IMR-90 (cell line): ENCODE measurements around the gene CCDC88A. TPM values are rescaled to one million over a fixed set of nuclear protein-coding genes. Genes with fewer than 3 reads are reported as not detected.

ENCODE experiments used
- ATAC-seq: fragments of 200-7000 bp; cut with Tn5 transposase; 2 replicates; pipeline ENCODE4 v1.9.1; 2020; ENCODE audit warnings: low read depth, mild to moderate bottlenecking, moderate library complexity
- BruUV-seq: library from RNA; stranded (reverse); fragments of 400-500 nt; replicated peaks from 2 replicates; lab custom pipeline; 2021; lab: Mats Ljungman, UMichigan
- CTCF ChIA-PET: fragments of 300-600 bp; formaldehyde crosslinking; extraction: SDS; loops from one replicate; lab custom pipeline; 2021; ENCODE audit warnings: antibody characterized with exemption; lab: Yijun Ruan, JAX
- POLR2A ChIA-PET: fragments of 300-600 bp; sonication (Branson Sonifier 250); formaldehyde crosslinking; loops from one replicate; lab custom pipeline; 2022; ENCODE audit warnings: antibody characterized with exemption; ENCODE audit not compliant: unreplicated experiment; lab: Charles Lee
- DNase-seq: peaks from one replicate; pipeline ENCODE4 v3.0.0; 2013
- H2AFZ ChIP-seq: replicated peaks from 2 replicates; pipeline ENCODE3; 2013; ENCODE audit warnings: low read length, mild to moderate bottlenecking; ENCODE audit not compliant: poor library complexity
- H2AK5ac ChIP-seq: 2 replicates; pipeline ENCODE4 v1.6.1; 2013; ENCODE audit warnings: low read depth, low read length, inconsistent platforms
- H2AK9ac ChIP-seq: replicated peaks from 2 replicates; pipeline ENCODE3; 2013; ENCODE audit warnings: mild to moderate bottlenecking, low read depth, low read length, moderate library complexity; ENCODE audit not compliant: poor library complexity
- H2BK120ac ChIP-seq: 2 replicates; pipeline ENCODE4 v1.6.1; 2013; ENCODE audit warnings: low read depth, low read length, inconsistent platforms
- H2BK15ac ChIP-seq: 3 replicates; pipeline ENCODE4 v1.6.1; 2013; ENCODE audit warnings: low read depth, low read length, inconsistent platforms
- H2BK20ac ChIP-seq: 2 replicates; pipeline ENCODE4 v1.6.1; 2013; ENCODE audit warnings: low read depth, mild to moderate bottlenecking, inconsistent platforms, low read length, moderate library complexity
- H2BK5ac ChIP-seq: 2 replicates; pipeline ENCODE4 v1.6.1; 2013; ENCODE audit warnings: mild to moderate bottlenecking, low read depth, low read length, inconsistent platforms; ENCODE audit not compliant: poor library complexity, severe bottlenecking
- H3K14ac ChIP-seq: replicated peaks from 2 replicates; pipeline ENCODE4 v1.6.1; 2013; ENCODE audit warnings: low read depth, low read length, inconsistent platforms
- H3K18ac ChIP-seq: 2 replicates; pipeline ENCODE4 v1.6.1; 2013; ENCODE audit warnings: low read depth, low read length, control low read depth
- H3K23ac ChIP-seq: 2 replicates; pipeline ENCODE4 v1.6.1; 2013; ENCODE audit warnings: low read depth, low read length, inconsistent platforms
- H3K27ac ChIP-seq: 2 replicates; pipeline ENCODE4 v1.5.1; 2013; ENCODE audit warnings: mild to moderate bottlenecking, control low read depth, low read length; ENCODE audit not compliant: insufficient read depth
- H3K27me3 ChIP-seq: 2 replicates; pipeline ENCODE4 v1.6.1; 2013; ENCODE audit warnings: low read length; ENCODE audit not compliant: control insufficient read depth, insufficient read depth
- H3K36me3 ChIP-seq: 2 replicates; pipeline ENCODE4 v1.6.1; 2013; ENCODE audit warnings: low read length, mixed read lengths; ENCODE audit not compliant: control insufficient read depth, insufficient read depth
- H3K4ac ChIP-seq: 2 replicates; pipeline ENCODE4 v1.6.1; 2013; ENCODE audit warnings: low read depth, low read length, inconsistent platforms
- H3K4me1 ChIP-seq: 2 replicates; pipeline ENCODE4 v1.6.1; 2013; ENCODE audit warnings: low read length, mixed read lengths; ENCODE audit not compliant: control insufficient read depth, insufficient read depth
- H3K4me2 ChIP-seq: 2 replicates; pipeline ENCODE4 v1.6.1; 2013; ENCODE audit warnings: low read depth, mild to moderate bottlenecking, control low read depth, low read length, moderate library complexity
- H3K4me3 ChIP-seq: 2 replicates; pipeline ENCODE4 v1.5.1; 2013; ENCODE audit warnings: low read depth, mild to moderate bottlenecking, control low read depth, low read length, moderate library complexity; ENCODE audit not compliant: insufficient read depth
- H3K56ac ChIP-seq: 2 replicates; pipeline ENCODE4 v1.6.1; 2013; ENCODE audit warnings: low read length, inconsistent platforms; ENCODE audit not compliant: insufficient read depth; ENCODE audit errors: extremely low read depth
- H3K79me1 ChIP-seq, 2 experiments: 2 replicates each; pipeline ENCODE4 v1.6.1; 2013; ENCODE audit warnings: low read length in 2 of 2, inconsistent platforms in 1 of 2, low read depth in 1 of 2
- H3K9ac ChIP-seq: 2 replicates; pipeline ENCODE4 v1.6.1; 2013; ENCODE audit warnings: low read depth, low read length, control low read depth
- H3K9me1 ChIP-seq: 2 replicates; pipeline ENCODE4 v1.6.1; 2013; ENCODE audit warnings: low read length, inconsistent platforms; ENCODE audit not compliant: insufficient read depth
- H3K9me3 ChIP-seq: 2 replicates; pipeline ENCODE4 v1.6.1; 2013; ENCODE audit warnings: low read length; ENCODE audit not compliant: control insufficient read depth, insufficient read depth
- H4K20me1 ChIP-seq: 2 replicates; pipeline ENCODE4 v1.6.1; 2013; ENCODE audit warnings: low read length, inconsistent platforms; ENCODE audit not compliant: insufficient read depth
- H4K5ac ChIP-seq: 2 replicates; pipeline ENCODE4 v1.6.1; 2013; ENCODE audit warnings: mild to moderate bottlenecking, low read depth, low read length, control low read depth
- H4K8ac ChIP-seq, 2 experiments: 2 replicates each; pipeline ENCODE4 v1.6.1; 2013; ENCODE audit warnings: low read depth in 2 of 2, low read length in 2 of 2, control low read depth in 1 of 2, inconsistent platforms in 1 of 2
- H4K91ac ChIP-seq: 2 replicates; pipeline ENCODE4 v1.6.1; 2013; ENCODE audit warnings: low read depth, low read length, inconsistent platforms; ENCODE audit not compliant: insufficient read depth
- BHLHE40 ChIP-seq: fragments of 150-350 bp; IDR thresholded peaks from 2 replicates; pipeline ENCODE4 v1.6.1; 2016; ENCODE audit warnings: mild to moderate bottlenecking, low read depth, low read length
- CEBPB ChIP-seq: IDR thresholded peaks from 2 replicates; pipeline ENCODE4 v1.6.1; 2012; ENCODE audit warnings: low read depth, low read length, improper control_type of control experiment
- CHD1 ChIP-seq: IDR thresholded peaks from 2 replicates; pipeline ENCODE4 v1.6.1; 2012; ENCODE audit warnings: low read depth, low read length, improper control_type of control experiment
- FOS ChIP-seq: fragments of 150-350 bp; IDR thresholded peaks from 2 replicates; pipeline ENCODE4 v1.6.1; 2016; ENCODE audit warnings: low read depth, low read length
- MAFK ChIP-seq: IDR thresholded peaks from 2 replicates; pipeline ENCODE4 v1.6.1; 2012; ENCODE audit warnings: low read depth, low read length, improper control_type of control experiment
- MXI1 ChIP-seq: IDR thresholded peaks from 2 replicates; pipeline ENCODE4 v1.6.1; 2012; ENCODE audit warnings: low read depth, mild to moderate bottlenecking, low read length, moderate library complexity, borderline replicate concordance
- POLR2A ChIP-seq: IDR thresholded peaks from 2 replicates; pipeline ENCODE4 v1.6.1; 2012; ENCODE audit warnings: mild to moderate bottlenecking, low read depth, low read length
- RAD21 ChIP-seq: IDR thresholded peaks from 2 replicates; pipeline ENCODE4 v1.6.1; 2012; ENCODE audit warnings: low read length, improper control_type of control experiment
- RCOR1 ChIP-seq: IDR thresholded peaks from 2 replicates; pipeline ENCODE4 v1.6.1; 2012; ENCODE audit warnings: mild to moderate bottlenecking, low read length, improper control_type of control experiment; ENCODE audit not compliant: insufficient replicate concordance
- RFX5 ChIP-seq: IDR thresholded peaks from 2 replicates; pipeline ENCODE4 v1.8.0; 2012; ENCODE audit warnings: low read depth, mild to moderate bottlenecking, low read length, moderate library complexity
- WGBS, 2 experiments: methylation state at CpG; one replicate each; pipeline versions ENCODE4 v1.1.5 to v1.1.7; 2013; ENCODE audit warnings: missing lambda C conversion rate in 2 of 2; ENCODE audit not compliant: insufficient read length in 1 of 2; ENCODE audit errors: extremely low coverage in 2 of 2; 5-methylcytosine and 5-hydroxymethylcytosine counted together
- dilution Hi-C: fragments of 300-500 bp; cut with HindIII; formaldehyde crosslinking; loops from one replicate; pipeline ENCODE4 v1.14.3; 2018; ENCODE audit warnings: low sequenced_read_pairs; ENCODE audit not compliant: unreplicated experiment
- in situ Hi-C: fragments of 300-500 bp; cut with MboI; formaldehyde crosslinking; loops from 3 replicates; pipeline ENCODE4 v1.14.3; 2019; ENCODE audit warnings: low sequenced_read_pairs, inconsistent platforms, mixed read lengths
- intact Hi-C: fragments of 100-400 bp; cut with micrococcal nuclease; formaldehyde crosslinking; loops from 2 replicates; pipeline ENCODE4 v1.10.0; 2022
- polyA plus RNA-seq, 3 experiments: library from polyadenylated mRNA; depleted of rRNA; stranded (reverse); fragments of >200 nt; gene quantifications; 2 replicates each; pipeline ENCODE4 v1.2.3, GENCODE V29; 2012; ENCODE audit warnings: low replicate concordance in 1 of 3
- total RNA-seq: library from RNA; depleted of rRNA; stranded (reverse); fragments of >200 nt; gene quantifications from 2 replicates; pipeline ENCODE4 v1.2.3, GENCODE V29; 2012
- TF ChIP-seq, protein P1 (sequence below): fragments of 150-350 bp; IDR thresholded peaks from 2 replicates; pipeline ENCODE4 v1.6.1; 2017; ENCODE audit warnings: mild to moderate bottlenecking, antibody characterized with exemption, low read length, low read depth
- TF ChIP-seq, protein P2 (sequence below): fragments of 150-350 bp; IDR thresholded peaks from 2 replicates; pipeline ENCODE4 v1.6.1; 2016; ENCODE audit warnings: low read depth, mild to moderate bottlenecking, low read length, moderate library complexity, borderline replicate concordance

Gene CCDC88A
- total and polyA plus RNA-seq, 2 of the 4 experiments (the other 2 are of a cell fraction): 15.6 to 63.8 TPM

DNA sequence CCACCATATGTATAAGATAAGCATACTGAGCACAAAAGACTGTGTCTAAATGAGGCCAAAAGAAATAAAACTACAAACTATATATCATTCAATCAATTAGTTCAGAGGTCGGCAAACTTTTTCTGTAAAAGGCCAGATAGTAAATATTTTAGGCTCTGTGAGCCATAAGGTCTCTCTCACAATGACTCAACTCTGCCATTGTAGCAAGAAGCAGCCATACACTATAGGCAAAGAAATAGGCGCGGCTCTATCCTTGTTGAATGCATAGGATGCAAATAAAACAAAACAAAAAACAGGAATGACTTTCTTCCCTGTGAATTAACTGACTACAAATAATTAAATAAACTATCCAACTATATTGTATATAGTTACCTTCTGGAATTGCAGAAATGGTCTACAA is 8.6 kb upstream of the CCDC88A start:
- BruUV-seq: no TSS peak
- H2BK120ac ChIP-seq: no peak overlapping the region
- H4K20me1 ChIP-seq: no peaks in the 10 kb centered on the region
- no peak overlapping the region for H4K91ac ChIP-seq
- CTCF ChIA-PET: no interaction called here
- no peaks in the 10 kb centered on the region for H3K36me3 ChIP-seq
- no peak overlapping the region for H4K5ac ChIP-seq
- in situ Hi-C loops (no loop called here), dilution Hi-C loops (no loop called here), intact Hi-C loops (no loop called here)
- TF ChIP-seq MAFK (no peak), MXI1 (no peak), RCOR1 (no peak), POLR2A (no peak), FOS (no peak), RAD21 (no peak), CEBPB (no peak), BHLHE40 (no peak), CHD1 (no peak), RFX5 (no peak)
- TF ChIP-seq, protein P1, sequence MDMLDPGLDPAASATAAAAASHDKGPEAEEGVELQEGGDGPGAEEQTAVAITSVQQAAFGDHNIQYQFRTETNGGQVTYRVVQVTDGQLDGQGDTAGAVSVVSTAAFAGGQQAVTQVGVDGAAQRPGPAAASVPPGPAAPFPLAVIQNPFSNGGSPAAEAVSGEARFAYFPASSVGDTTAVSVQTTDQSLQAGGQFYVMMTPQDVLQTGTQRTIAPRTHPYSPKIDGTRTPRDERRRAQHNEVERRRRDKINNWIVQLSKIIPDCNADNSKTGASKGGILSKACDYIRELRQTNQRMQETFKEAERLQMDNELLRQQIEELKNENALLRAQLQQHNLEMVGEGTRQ: no peak
- TF ChIP-seq, protein P2, sequence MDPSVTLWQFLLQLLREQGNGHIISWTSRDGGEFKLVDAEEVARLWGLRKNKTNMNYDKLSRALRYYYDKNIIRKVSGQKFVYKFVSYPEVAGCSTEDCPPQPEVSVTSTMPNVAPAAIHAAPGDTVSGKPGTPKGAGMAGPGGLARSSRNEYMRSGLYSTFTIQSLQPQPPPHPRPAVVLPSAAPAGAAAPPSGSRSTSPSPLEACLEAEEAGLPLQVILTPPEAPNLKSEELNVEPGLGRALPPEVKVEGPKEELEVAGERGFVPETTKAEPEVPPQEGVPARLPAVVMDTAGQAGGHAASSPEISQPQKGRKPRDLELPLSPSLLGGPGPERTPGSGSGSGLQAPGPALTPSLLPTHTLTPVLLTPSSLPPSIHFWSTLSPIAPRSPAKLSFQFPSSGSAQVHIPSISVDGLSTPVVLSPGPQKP: no peak
- no peak overlapping the region for H2BK5ac ChIP-seq
- DNase-seq (no peak), ATAC-seq (no peak)
- no peak overlapping the region for H2AFZ ChIP-seq
- H3K4me3 ChIP-seq: no peak overlapping the region
- no peak overlapping the region for H2BK20ac ChIP-seq
- H3K23ac ChIP-seq: no peak overlapping the region
- POLR2A ChIA-PET: no interaction called here
- no peaks in the 10 kb centered on the region for H3K79me1 ChIP-seq
- no peak overlapping the region for H3K4me2 ChIP-seq
- H3K4me1 ChIP-seq: peaks cover 4% of the 10 kb centered on the region
- H3K9ac ChIP-seq: no peak overlapping the region
- H3K27ac ChIP-seq: no peak overlapping the region
- H3K14ac ChIP-seq: no peak overlapping the region
- no peak overlapping the region for H2BK15ac ChIP-seq
- peaks cover 2% of the 10 kb centered on the region; the same call in 1 of the 2 replicates for H3K27me3 ChIP-seq
- H3K4ac ChIP-seq: no peak overlapping the region
- no peaks in the 10 kb centered on the region for H3K9me3 ChIP-seq
- H3K9me1 ChIP-seq: peaks cover 6% of the 10 kb centered on the region; the same call in 1 of the 2 replicates
- H4K8ac ChIP-seq: no peak overlapping the region
- no peak overlapping the region for H3K56ac ChIP-seq
- no peak overlapping the region for H2AK9ac ChIP-seq
- WGBS, 2 experiments: no CpG with 5 or more reads among the region's 3 CpGs
- H3K18ac ChIP-seq: no peak overlapping the region
- H2AK5ac ChIP-seq: no peak overlapping the region
